Lower leg skin (tissue), 3 donors: ENCODE results near the gene UPK3A.

Experiments
- CTCF ChIP-seq, 3 donors: fragments of 450-650 bp; IDR thresholded peaks; one replicate each; pipeline ENCODE4 v1.5.1; 2016; ENCODE audit warnings: antibody characterized with exemption in 3 of 3, mild to moderate bottlenecking in 3 of 3, moderate library complexity in 2 of 3
- POLR2A ChIP-seq, 2 donors: fragments of 450-650 bp; IDR thresholded peaks; one replicate each; pipeline ENCODE4 v1.6.1; 2016 to 2017; ENCODE audit warnings: antibody characterized with exemption in 2 of 2, mild to moderate bottlenecking in 1 of 2, moderate library complexity in 1 of 2

- TF ChIP-seq CTCF (IDR thresholded peaks at IDR 0.05) (no peak), POLR2A (IDR thresholded peaks at IDR 0.05) (no peak)
Measured at GRCh38 chr22:45259754-45260394, 24.9 kb upstream of the UPK3A start.
